Measurements from ENCODE around the gene DMGDH. TPM values are rescaled to one million over a fixed set of nuclear protein-coding genes. Genes with fewer than 3 reads are reported as not detected.

DMGDH gene
- total RNA-seq, 1 donor from 2014 or later: 3.1 TPM

DNA sequence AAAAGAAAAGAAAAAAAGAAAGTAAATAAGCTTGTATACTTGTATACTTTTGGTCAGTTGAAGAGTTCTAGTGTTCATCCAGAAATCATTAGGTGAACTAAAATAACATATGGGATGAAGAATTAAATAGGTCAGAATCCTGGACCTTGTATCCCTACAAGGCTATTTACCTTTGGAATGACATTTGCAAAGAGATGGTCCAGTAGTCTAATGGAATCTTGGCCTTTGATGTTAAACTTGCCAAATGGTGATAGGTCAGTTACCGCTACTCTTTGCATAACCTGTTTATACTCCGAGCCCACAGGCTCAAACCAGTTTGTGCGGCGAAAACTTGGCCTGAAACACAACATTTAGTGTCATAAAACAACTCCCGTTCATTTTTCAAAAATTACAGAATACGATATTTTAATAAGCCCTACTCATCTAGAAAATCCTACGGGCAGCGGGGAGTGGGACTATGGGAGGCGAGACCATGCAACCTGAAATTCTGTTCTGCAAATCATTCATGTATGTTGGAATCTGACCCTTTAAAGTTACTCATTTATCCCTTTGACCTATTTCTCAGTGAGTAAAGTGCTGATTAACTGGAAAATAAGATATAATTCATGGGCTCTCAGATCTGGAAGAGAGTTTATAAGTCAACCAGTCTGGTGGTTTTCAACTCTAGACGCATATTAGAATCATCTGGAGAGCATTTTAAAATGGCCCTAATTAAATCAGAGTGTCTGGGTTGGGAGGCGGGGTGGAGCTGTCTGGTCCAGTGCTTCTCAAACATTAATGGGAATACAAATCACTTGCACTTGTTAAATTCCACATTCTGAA, 38.6 kb downstream of the DMGDH start:
- TF ChIP-seq, protein P1, sequence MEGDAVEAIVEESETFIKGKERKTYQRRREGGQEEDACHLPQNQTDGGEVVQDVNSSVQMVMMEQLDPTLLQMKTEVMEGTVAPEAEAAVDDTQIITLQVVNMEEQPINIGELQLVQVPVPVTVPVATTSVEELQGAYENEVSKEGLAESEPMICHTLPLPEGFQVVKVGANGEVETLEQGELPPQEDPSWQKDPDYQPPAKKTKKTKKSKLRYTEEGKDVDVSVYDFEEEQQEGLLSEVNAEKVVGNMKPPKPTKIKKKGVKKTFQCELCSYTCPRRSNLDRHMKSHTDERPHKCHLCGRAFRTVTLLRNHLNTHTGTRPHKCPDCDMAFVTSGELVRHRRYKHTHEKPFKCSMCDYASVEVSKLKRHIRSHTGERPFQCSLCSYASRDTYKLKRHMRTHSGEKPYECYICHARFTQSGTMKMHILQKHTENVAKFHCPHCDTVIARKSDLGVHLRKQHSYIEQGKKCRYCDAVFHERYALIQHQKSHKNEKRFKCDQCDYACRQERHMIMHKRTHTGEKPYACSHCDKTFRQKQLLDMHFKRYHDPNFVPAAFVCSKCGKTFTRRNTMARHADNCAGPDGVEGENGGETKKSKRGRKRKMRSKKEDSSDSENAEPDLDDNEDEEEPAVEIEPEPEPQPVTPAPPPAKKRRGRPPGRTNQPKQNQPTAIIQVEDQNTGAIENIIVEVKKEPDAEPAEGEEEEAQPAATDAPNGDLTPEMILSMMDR (IDR thresholded peaks at IDR 0.05): no peak
- Mint-ChIP-seq H3K36me3 (ENCODE audit: low read depth) (no peaks in the 10 kb centered on the region), H3K9me3 (ENCODE audit: low read depth) (no peaks in the 10 kb centered on the region), H3K27me3 (ENCODE audit: low read depth) (no peaks in the 10 kb centered on the region), H3K27ac (ENCODE audit: unreplicated experiment) (no peak overlapping the region), H3K4me3 (ENCODE audit: unreplicated experiment) (no peak overlapping the region), H3K4me1 (ENCODE audit: low read depth) (no peaks in the 10 kb centered on the region)
- no peak for DNase-seq (ENCODE audit: low spot score)

GRCh38 chr5:79025054-79025472, 44.4 kb downstream of the DMGDH start:
- TF ChIP-seq, protein P1 (IDR thresholded peaks at IDR 0.05): peak; percentile 99
- Mint-ChIP-seq H3K4me1 (ENCODE audit: low read depth) (peaks cover 26% of the 10 kb centered on the region), H3K36me3 (ENCODE audit: low read depth) (no peaks in the 10 kb centered on the region), H3K9me3 (ENCODE audit: low read depth) (no peaks in the 10 kb centered on the region), H3K27me3 (ENCODE audit: low read depth) (no peaks in the 10 kb centered on the region), H3K27ac (ENCODE audit: unreplicated experiment) (peak overlapping the region; percentile 12), H3K4me3 (ENCODE audit: unreplicated experiment) (peak overlapping the region; percentile 71)
- DNase-seq (ENCODE audit: low spot score): no peak

DNA sequence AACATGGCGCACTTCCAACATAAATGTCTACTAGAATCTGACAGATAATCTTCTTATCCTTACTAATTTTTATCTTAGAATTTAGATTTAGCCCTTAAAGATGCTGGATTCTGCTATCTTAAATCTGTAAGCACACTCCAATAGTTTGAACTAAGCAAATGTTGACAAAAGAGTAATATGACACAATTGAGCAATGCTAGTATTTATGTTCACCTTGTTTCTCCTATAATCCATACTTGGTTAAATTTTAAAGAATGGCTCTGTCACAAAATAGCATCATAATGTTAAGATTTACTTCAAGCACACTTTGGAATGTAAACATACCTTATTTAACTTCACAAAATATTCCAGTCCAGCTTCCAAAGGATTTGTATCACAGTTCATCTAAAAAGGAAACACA, 45.5 kb downstream of the DMGDH start:
- Mint-ChIP-seq H3K4me1 (ENCODE audit: low read depth) (peaks cover 26% of the 10 kb centered on the region), H3K9me3 (ENCODE audit: low read depth) (no peaks in the 10 kb centered on the region), H3K27me3 (ENCODE audit: low read depth) (no peaks in the 10 kb centered on the region), H3K4me3 (ENCODE audit: unreplicated experiment) (no peak overlapping the region), H3K36me3 (ENCODE audit: low read depth) (no peaks in the 10 kb centered on the region), H3K27ac (ENCODE audit: unreplicated experiment) (no peak overlapping the region)
- DNase-seq (ENCODE audit: low spot score): no peak
- TF ChIP-seq, protein P1 (IDR thresholded peaks at IDR 0.05): no peak

- H3K9me3 Mint-ChIP-seq (ENCODE audit: low read depth): no peaks in the 10 kb centered on the region
- no peak for DNase-seq (ENCODE audit: low spot score)
- TF ChIP-seq, protein P1 (IDR thresholded peaks at IDR 0.05): no peak
- H3K27me3 Mint-ChIP-seq (ENCODE audit: low read depth): no peaks in the 10 kb centered on the region
- H3K4me3 Mint-ChIP-seq (ENCODE audit: unreplicated experiment): no peak overlapping the region
- peaks cover 26% of the 10 kb centered on the region for H3K4me1 Mint-ChIP-seq (ENCODE audit: low read depth)
- no peak overlapping the region for H3K27ac Mint-ChIP-seq (ENCODE audit: unreplicated experiment)
- H3K36me3 Mint-ChIP-seq (ENCODE audit: low read depth): no peaks in the 10 kb centered on the region
These were observed 46.1 kb downstream of the DMGDH start for GRCh38 chr5:79023348-79023747.

DNA sequence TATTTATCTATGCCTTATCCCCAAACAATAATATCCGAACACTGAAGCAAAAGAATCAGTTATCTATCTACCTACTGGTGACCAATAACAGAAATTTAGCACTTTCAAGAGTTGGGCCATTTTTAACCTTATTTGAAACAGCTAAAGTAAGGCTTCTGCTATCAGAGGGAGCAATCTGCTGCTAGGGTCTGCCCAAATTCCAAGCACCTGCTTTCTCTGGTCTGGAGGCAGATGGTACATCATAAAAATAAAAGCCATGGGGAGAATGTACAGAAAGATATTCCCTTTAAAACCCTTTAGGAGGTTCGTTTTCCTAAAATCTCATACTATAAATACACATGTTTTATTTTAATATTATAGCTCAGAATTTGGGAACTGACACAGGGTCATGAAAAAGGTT, 46.7 kb downstream of the DMGDH start:
- Mint-ChIP-seq H3K27me3 (ENCODE audit: low read depth) (no peaks in the 10 kb centered on the region), H3K4me3 (ENCODE audit: unreplicated experiment) (no peak overlapping the region), H3K4me1 (ENCODE audit: low read depth) (peaks cover 26% of the 10 kb centered on the region), H3K36me3 (ENCODE audit: low read depth) (no peaks in the 10 kb centered on the region), H3K27ac (ENCODE audit: unreplicated experiment) (no peak overlapping the region), H3K9me3 (ENCODE audit: low read depth) (no peaks in the 10 kb centered on the region)
- TF ChIP-seq, protein P1 (IDR thresholded peaks at IDR 0.05): no peak
- no peak for DNase-seq (ENCODE audit: low spot score)
